Measurements from ENCODE around the gene MALSU1. TPM values are rescaled to one million over a fixed set of nuclear protein-coding genes. Genes with fewer than 3 reads are reported as not detected.

MALSU1 gene
- total RNA-seq, 2 donors from 2014 or later = 52.1 to 55.5 TPM

GRCh38 chr7:23337374-23337773 lies 38.2 kb downstream of the MALSU1 start:
- Histone ChIP-seq H3K27me3 (replicated peaks; ENCODE audit: insufficient read depth) (no peaks in the 10 kb centered on the region), H3K4me1 (replicated peaks) (no peaks in the 10 kb centered on the region), H3K36me3 (no peaks in the 10 kb centered on the region), H3K4me3 (no peak overlapping the region), H3K27ac (no peak overlapping the region), H3K9me3 (no peaks in the 10 kb centered on the region)
- intact Hi-C loops (cut with DNase I) = no loop called here
- DNase-seq (ENCODE audit: low spot score) = no peak
- no peak for TF ChIP-seq POLR2A (IDR thresholded peaks at IDR 0.05)

DNA sequence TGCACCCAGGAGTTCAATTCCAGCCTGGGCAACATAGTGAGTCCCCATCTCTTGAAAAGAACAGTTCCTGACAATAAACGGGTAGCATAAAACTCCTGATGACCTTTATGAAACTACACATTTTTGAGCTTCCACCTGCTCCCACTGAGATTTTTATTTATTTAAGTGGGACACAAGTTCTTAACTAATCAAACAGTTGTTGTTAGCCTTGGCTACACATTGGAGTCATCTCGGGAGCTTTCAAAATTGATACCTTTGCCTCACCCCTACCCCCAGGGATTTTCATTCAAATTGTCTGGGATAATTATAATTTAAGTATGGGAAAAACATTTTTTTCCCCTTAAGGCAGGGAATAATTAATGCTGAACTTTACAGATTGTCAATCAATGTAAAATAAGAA lies 39.3 kb downstream of the MALSU1 start:
- TF ChIP-seq, protein P1, sequence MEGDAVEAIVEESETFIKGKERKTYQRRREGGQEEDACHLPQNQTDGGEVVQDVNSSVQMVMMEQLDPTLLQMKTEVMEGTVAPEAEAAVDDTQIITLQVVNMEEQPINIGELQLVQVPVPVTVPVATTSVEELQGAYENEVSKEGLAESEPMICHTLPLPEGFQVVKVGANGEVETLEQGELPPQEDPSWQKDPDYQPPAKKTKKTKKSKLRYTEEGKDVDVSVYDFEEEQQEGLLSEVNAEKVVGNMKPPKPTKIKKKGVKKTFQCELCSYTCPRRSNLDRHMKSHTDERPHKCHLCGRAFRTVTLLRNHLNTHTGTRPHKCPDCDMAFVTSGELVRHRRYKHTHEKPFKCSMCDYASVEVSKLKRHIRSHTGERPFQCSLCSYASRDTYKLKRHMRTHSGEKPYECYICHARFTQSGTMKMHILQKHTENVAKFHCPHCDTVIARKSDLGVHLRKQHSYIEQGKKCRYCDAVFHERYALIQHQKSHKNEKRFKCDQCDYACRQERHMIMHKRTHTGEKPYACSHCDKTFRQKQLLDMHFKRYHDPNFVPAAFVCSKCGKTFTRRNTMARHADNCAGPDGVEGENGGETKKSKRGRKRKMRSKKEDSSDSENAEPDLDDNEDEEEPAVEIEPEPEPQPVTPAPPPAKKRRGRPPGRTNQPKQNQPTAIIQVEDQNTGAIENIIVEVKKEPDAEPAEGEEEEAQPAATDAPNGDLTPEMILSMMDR (IDR thresholded peaks at IDR 0.05) = no peak
- TF ChIP-seq POLR2AphosphoS5 (IDR thresholded peaks at IDR 0.05) (no peak), POLR2A (IDR thresholded peaks at IDR 0.05) (no peak)
- no peak overlapping the region for H3K27ac ChIP-seq
- intact Hi-C loops (cut with DNase I) = no loop called here
- no peak for DNase-seq (ENCODE audit: low spot score)
- no peaks in the 10 kb centered on the region for H3K4me1 ChIP-seq (replicated peaks)
- 54% methylated on average over 2 of the region's 2 CpGs for WGBS
- H3K27me3 ChIP-seq (replicated peaks; ENCODE audit: insufficient read depth) = no peaks in the 10 kb centered on the region
- H3K36me3 ChIP-seq = no peaks in the 10 kb centered on the region
- no peak overlapping the region for H3K4me3 ChIP-seq
- no peaks in the 10 kb centered on the region for H3K9me3 ChIP-seq

DNA sequence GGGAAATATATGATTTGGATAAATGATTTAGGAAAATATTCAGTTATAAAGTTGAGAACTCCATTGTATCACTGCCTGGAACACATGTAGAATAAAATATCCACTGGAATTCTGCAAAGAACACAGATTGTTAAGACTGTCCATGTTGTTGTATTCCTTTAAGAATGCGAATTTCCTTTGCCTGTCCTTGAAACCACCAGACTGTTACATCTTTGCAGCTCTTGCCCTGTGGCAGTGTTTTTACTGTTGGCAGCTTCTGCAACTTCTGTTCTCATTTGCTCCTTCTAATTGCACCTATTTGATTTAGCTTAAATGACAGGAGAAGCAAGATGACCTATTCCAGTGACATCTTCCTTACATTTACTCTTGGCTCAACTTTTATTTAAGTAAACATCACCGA lies 39.7 kb downstream of the MALSU1 start:
- intact Hi-C loops (cut with DNase I) = no loop called here
- no peak overlapping the region for H3K27ac ChIP-seq
- 30% methylated on average over 2 of the region's 2 CpGs for WGBS
- no peaks in the 10 kb centered on the region for H3K27me3 ChIP-seq (replicated peaks; ENCODE audit: insufficient read depth)
- H3K9me3 ChIP-seq = no peaks in the 10 kb centered on the region
- no peak for DNase-seq (ENCODE audit: low spot score)
- no peaks in the 10 kb centered on the region for H3K4me1 ChIP-seq (replicated peaks)
- no peaks in the 10 kb centered on the region for H3K36me3 ChIP-seq
- TF ChIP-seq, protein P1 (IDR thresholded peaks at IDR 0.05) = no peak
- TF ChIP-seq POLR2AphosphoS5 (IDR thresholded peaks at IDR 0.05) = no peak
- TF ChIP-seq POLR2A (IDR thresholded peaks at IDR 0.05) = no peak
- no peak overlapping the region for H3K4me3 ChIP-seq

DNA sequence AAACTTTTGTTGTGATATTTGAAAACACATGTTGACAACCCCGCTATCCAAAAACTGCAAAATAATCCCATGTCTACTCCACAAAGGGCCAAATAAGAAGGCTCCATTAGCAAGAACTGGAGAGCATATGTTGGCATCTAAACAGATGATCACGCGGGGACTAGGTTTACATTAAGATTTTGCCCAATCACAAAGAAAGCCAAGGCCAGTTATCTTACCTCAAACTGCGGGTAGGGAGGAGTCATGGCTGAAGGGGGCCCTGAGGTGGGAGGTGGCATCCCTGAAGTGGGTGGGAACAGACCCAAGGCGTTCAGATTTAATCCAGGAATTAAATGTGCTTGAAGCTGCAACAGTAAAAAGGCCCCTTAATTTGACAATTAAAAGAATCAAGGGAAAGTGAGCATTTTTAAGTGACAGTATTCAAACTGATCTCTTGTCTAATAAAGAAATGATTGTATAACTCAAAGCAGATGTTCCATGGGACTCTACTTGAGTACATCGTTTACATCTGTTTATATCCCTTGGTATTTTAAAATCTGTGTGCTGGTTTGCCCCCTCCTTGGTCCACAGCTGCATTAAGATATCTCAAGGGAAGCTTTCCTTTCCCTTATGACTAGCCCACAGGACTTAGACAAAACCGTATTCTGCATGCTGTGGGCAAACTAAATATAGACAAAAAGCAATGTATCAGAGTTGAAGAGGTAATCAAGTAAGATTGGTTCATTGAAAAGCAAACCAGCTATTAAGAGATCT lies 42.9 kb downstream of the MALSU1 start:
- H3K27ac ChIP-seq = no peak overlapping the region
- 73% methylated on average over 7 of the region's 7 CpGs for WGBS
- no peaks in the 10 kb centered on the region for H3K9me3 ChIP-seq

DNA sequence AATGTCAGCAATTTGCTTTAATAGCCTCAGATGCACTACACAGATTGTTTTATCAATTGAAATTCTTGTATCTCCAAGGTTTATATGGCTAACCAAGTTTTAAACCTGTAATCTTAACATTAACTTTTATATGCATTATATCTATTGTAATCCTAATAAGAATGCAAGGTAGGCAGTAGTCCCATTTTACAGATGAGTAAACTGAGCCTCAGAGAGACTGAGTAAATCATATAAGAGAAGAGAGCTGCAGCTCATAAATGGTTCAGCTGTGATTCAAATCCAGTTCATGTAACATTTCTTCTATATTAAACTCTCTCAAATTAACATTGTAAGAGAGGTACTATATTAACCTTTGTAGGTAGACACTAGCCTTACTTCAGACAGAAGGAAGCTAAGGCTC lies 44.0 kb downstream of the MALSU1 start:
- H3K9me3 ChIP-seq = no peaks in the 10 kb centered on the region

More for the DNA sequence above, 42.9 kb downstream of the MALSU1 start:
- TF ChIP-seq POLR2A (IDR thresholded peaks at IDR 0.05) (no peak), POLR2AphosphoS5 (IDR thresholded peaks at IDR 0.05) (no peak)
- TF ChIP-seq, protein P1 (IDR thresholded peaks at IDR 0.05) = no peak
- no peaks in the 10 kb centered on the region for H3K27me3 ChIP-seq (replicated peaks; ENCODE audit: insufficient read depth)
- H3K4me1 ChIP-seq (replicated peaks) = no peaks in the 10 kb centered on the region
- no peak for DNase-seq (ENCODE audit: low spot score)
- intact Hi-C loops (cut with DNase I) = no loop called here
- H3K4me3 ChIP-seq = no peak overlapping the region
- H3K36me3 ChIP-seq = no peaks in the 10 kb centered on the region

More for the DNA sequence above, 44.0 kb downstream of the MALSU1 start:
- no peak for DNase-seq (ENCODE audit: low spot score)
- TF ChIP-seq POLR2A (IDR thresholded peaks at IDR 0.05) = no peak
- TF ChIP-seq POLR2AphosphoS5 (IDR thresholded peaks at IDR 0.05) = no peak
- TF ChIP-seq, protein P1 (IDR thresholded peaks at IDR 0.05) = no peak
- Histone ChIP-seq H3K27ac (no peak overlapping the region), H3K27me3 (replicated peaks; ENCODE audit: insufficient read depth) (no peaks in the 10 kb centered on the region), H3K36me3 (no peaks in the 10 kb centered on the region), H3K4me3 (no peak overlapping the region), H3K4me1 (replicated peaks) (no peaks in the 10 kb centered on the region)
- intact Hi-C loops (cut with DNase I) = no loop called here
